Ovary (tissue), 3 donors: ENCODE measurements around the gene NOL8.

ENCODE experiments used
- CTCF ChIP-seq, 3 donors: fragments of 450-650 bp in 2 of 3; fragments of 200-600 bp in 1 of 3; IDR thresholded peaks; one replicate each; pipeline versions ENCODE4 v1.5.1 to v1.8.0; 2016 to 2022; ENCODE audit warnings: antibody characterized with exemption in 3 of 3, mild to moderate bottlenecking in 1 of 3
- EP300 ChIP-seq: sonication (generic); formaldehyde crosslinking; IDR thresholded peaks from one replicate; pipeline ENCODE4 v1.6.1; 2017; ENCODE audit warnings: antibody characterized with exemption
- POLR2A ChIP-seq: fragments of 450-650 bp; IDR thresholded peaks from one replicate; pipeline ENCODE4 v1.6.1; 2017; ENCODE audit warnings: antibody characterized with exemption, mild to moderate bottlenecking, moderate library complexity
- donor health status: DM: no; HTN: no; CAD: no.

- TF ChIP-seq CTCF (IDR thresholded peaks at IDR 0.05) (no peak), POLR2A (no peak), EP300 (no peak)
Observed at GRCh38 chr9:92353051-92353450, 27.9 kb upstream of the NOL8 start.
